Osteoblast (primary cell): ENCODE data around the gene YOD1. TPM values are rescaled to one million over a fixed set of nuclear protein-coding genes. Genes with fewer than 3 reads are reported as not detected.

Source experiments
- DNase-seq: peaks from one replicate; pipeline ENCODE4 v3.0.0; 2011; ENCODE audit warnings: low spot score, mixed read lengths; ENCODE audit not compliant: insufficient read length; ENCODE audit errors: missing footprints
- H2AFZ ChIP-seq: 2 replicates; pipeline ENCODE4 v1.6.0; 2011; ENCODE audit warnings: mild to moderate bottlenecking, low read length
- H3K27ac ChIP-seq: 2 replicates; pipeline ENCODE4 v1.5.1; 2011; ENCODE audit warnings: mild to moderate bottlenecking, low read depth, low read length, moderate library complexity
- H3K27me3 ChIP-seq: 2 replicates; pipeline ENCODE4 v1.6.0; 2012; ENCODE audit warnings: mild to moderate bottlenecking, control low read depth, inconsistent platforms, low read length, moderate library complexity; ENCODE audit not compliant: insufficient read depth
- H3K36me3 ChIP-seq: 2 replicates; pipeline ENCODE4 v1.5.1; 2011; ENCODE audit warnings: mild to moderate bottlenecking, low read length, control low read depth, moderate library complexity; ENCODE audit not compliant: insufficient read depth
- H3K4me1 ChIP-seq: 2 replicates; pipeline ENCODE4 v1.5.1; 2011; ENCODE audit warnings: mild to moderate bottlenecking, low read length, control low read depth, moderate library complexity; ENCODE audit not compliant: insufficient read depth
- H3K4me2 ChIP-seq: 2 replicates; pipeline ENCODE4 v1.6.0; 2011; ENCODE audit warnings: mild to moderate bottlenecking, low read length; ENCODE audit not compliant: insufficient read depth
- H3K4me3 ChIP-seq: fragments of 200-600 bp; sonication (generic); 3 replicates; pipeline ENCODE4 v1.5.1; 2012; ENCODE audit warnings: mild to moderate bottlenecking, low read length, inconsistent platforms; ENCODE audit not compliant: insufficient read depth
- H3K79me2 ChIP-seq: 2 replicates; pipeline ENCODE4 v1.6.0; 2012; ENCODE audit warnings: mild to moderate bottlenecking, low read length, control low read depth, inconsistent platforms; ENCODE audit not compliant: insufficient read depth
- H3K9me3 ChIP-seq: 2 replicates; pipeline ENCODE4 v1.5.1; 2011; ENCODE audit warnings: low read depth, low read length, control low read depth
- H4K20me1 ChIP-seq: 2 replicates; pipeline ENCODE4 v1.6.0; 2012; ENCODE audit warnings: mild to moderate bottlenecking, low read length, control low read depth; ENCODE audit not compliant: insufficient read depth
- total RNA-seq: library from RNA; depleted of rRNA; stranded (reverse); fragments of >200 nt; gene quantifications from 2 replicates; pipeline ENCODE4 v1.2.3, GENCODE V29; 2012
- TF ChIP-seq, protein P1 (sequence below): IDR thresholded peaks from 2 replicates; pipeline ENCODE4 v1.5.1; 2011; ENCODE audit warnings: mild to moderate bottlenecking, low read depth, low read length, moderate library complexity; ENCODE audit errors: extremely low read depth

YOD1 gene
- total RNA-seq, 1 donor = 8.3 TPM

DNA sequence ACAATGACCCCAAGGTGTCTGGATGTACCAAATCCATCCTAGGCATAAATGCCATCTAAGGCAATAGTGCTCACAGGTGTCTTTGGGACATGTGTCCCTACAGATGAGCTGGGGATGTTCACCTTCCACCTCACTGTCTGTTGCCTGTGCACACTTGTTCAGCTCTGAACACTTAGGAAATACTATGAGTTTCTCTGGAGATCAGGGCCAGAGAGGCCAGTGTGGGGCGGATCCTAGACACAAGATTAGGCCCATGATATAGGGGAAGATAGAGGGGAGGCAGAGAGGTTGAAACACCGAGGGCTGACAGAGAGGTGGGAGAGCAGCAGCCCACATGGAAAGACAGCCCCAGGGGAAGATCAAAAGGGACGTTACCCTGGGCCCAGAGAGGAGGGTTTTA lies 44.1 kb downstream of the YOD1 start:
- Histone ChIP-seq H3K4me1 (peaks cover 13% of the 10 kb centered on the region), H4K20me1 (no peaks in the 10 kb centered on the region), H3K27ac (peak overlapping the region; percentile 60), H3K4me3 (no peak overlapping the region), H2AFZ (peak overlapping the region; percentile 11), H3K4me2 (peak overlapping the region; percentile 40), H3K27me3 (no peaks in the 10 kb centered on the region), H3K79me2 (no peaks in the 10 kb centered on the region), H3K9me3 (no peaks in the 10 kb centered on the region), H3K36me3 (no peaks in the 10 kb centered on the region)
- DNase-seq = no peak
- TF ChIP-seq, protein P1, sequence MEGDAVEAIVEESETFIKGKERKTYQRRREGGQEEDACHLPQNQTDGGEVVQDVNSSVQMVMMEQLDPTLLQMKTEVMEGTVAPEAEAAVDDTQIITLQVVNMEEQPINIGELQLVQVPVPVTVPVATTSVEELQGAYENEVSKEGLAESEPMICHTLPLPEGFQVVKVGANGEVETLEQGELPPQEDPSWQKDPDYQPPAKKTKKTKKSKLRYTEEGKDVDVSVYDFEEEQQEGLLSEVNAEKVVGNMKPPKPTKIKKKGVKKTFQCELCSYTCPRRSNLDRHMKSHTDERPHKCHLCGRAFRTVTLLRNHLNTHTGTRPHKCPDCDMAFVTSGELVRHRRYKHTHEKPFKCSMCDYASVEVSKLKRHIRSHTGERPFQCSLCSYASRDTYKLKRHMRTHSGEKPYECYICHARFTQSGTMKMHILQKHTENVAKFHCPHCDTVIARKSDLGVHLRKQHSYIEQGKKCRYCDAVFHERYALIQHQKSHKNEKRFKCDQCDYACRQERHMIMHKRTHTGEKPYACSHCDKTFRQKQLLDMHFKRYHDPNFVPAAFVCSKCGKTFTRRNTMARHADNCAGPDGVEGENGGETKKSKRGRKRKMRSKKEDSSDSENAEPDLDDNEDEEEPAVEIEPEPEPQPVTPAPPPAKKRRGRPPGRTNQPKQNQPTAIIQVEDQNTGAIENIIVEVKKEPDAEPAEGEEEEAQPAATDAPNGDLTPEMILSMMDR = no peak

DNA sequence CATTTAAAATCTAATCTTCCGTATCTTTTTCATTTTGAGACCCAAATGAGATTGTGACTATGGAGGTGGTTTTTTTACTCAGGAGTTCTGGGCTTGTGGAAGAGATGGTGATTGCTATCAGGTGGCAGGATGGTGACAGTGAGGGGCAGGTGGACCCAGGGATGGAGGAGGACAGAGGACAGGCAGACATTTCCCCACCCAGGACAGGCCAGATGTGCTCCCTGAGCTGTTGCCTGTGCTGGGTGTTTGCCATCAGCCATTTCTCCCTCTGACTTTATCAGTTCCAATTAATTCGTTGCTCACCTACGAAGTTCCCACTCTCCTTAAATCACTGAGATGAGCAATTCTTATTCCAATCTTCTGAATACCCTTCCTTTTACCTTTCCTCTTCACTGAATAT lies 44.9 kb downstream of the YOD1 start:
- Histone ChIP-seq H3K4me3 (no peak overlapping the region), H3K27me3 (no peaks in the 10 kb centered on the region), H3K9me3 (no peaks in the 10 kb centered on the region), H2AFZ (no peak overlapping the region), H3K79me2 (no peaks in the 10 kb centered on the region), H4K20me1 (no peaks in the 10 kb centered on the region), H3K27ac (no peak overlapping the region), H3K4me1 (peaks cover 13% of the 10 kb centered on the region), H3K4me2 (no peak overlapping the region), H3K36me3 (no peaks in the 10 kb centered on the region)
- TF ChIP-seq, protein P1 = no peak
- no peak for DNase-seq

DNA sequence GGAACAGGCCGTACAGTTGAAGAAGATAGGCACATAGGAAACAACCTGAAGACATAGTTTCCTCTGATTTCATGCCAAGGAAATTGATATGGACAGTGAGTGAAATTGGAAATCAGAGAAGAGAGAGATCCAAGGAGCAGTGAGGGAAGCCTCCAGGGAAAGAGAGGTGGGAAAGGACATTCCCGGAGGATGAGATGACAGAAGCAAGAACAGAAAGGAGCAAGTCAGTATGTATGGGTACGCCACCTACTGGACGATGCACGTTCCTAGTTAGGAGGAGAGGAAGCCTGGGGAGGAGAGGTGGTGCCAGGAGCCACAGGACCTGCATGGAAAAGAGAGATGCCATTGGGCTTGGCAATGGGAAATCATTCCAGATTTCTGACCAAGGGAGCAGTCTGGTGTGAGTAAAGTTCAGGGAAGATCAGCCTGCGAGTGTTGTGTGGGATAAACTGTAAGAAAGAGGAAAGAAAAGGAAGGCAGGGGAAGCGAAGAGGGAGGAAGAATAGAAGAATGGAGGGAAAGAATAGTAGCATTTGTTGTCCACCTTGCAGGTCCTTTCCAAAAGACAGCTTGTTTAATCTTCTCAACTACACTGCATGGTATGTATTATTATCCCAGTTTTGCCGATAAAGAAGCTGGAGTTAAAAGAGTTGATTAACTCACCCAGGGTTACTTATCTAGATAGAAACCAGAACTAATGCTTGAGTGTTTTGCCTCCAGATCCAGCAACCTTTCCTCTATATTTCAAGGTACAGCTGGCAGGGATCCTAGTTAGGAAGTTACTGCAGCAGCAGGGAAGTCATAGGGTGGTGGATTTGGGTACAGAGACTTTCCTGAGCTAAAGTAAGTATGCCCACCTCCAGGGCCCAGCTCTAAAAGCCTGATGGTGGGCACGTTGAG lies 45.8 kb downstream of the YOD1 start:
- Histone ChIP-seq H3K79me2 (no peaks in the 10 kb centered on the region), H2AFZ (no peak overlapping the region), H3K9me3 (no peaks in the 10 kb centered on the region), H4K20me1 (no peaks in the 10 kb centered on the region), H3K4me2 (no peak overlapping the region), H3K27ac (no peak overlapping the region), H3K36me3 (no peaks in the 10 kb centered on the region), H3K27me3 (no peaks in the 10 kb centered on the region), H3K4me1 (peaks cover 13% of the 10 kb centered on the region), H3K4me3 (no peak overlapping the region)
- TF ChIP-seq, protein P1 = peak; percentile 91
- no peak for DNase-seq

DNA sequence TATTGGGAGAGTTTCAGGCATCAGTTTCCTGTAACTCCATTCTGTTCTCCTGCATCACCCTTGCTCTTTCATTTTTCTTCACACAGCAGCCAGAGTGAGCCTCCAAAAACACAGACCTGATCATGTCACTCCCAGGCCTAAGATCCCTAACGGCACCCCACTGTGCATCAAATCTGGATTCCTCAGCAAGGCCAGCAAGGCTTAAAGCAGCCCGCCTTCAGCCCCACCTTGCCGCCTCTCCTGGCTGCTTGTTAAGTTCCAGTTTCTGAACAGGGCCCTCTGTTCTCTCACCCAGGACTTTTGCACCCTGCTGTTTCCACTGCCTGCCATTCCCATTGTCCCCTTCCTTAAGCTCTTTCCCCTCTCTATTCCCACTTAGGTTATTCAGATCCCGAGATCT lies 47.8 kb downstream of the YOD1 start:
- H3K36me3 ChIP-seq = no peaks in the 10 kb centered on the region
- no peaks in the 10 kb centered on the region for H3K79me2 ChIP-seq
- no peaks in the 10 kb centered on the region for H3K9me3 ChIP-seq
- DNase-seq = no peak
- no peak overlapping the region for H3K27ac ChIP-seq
- no peaks in the 10 kb centered on the region for H4K20me1 ChIP-seq
- TF ChIP-seq, protein P1 = no peak
- H2AFZ ChIP-seq = no peak overlapping the region
- peaks cover 13% of the 10 kb centered on the region for H3K4me1 ChIP-seq
- H3K27me3 ChIP-seq = peaks cover 3% of the 10 kb centered on the region
- H3K4me3 ChIP-seq = no peak overlapping the region
- H3K4me2 ChIP-seq = no peak overlapping the region
